Sigmoid colon (tissue), 4 donors: ENCODE measurements around the gene CCPG1.
"Not testable (repeated sequence)": the region's sequence is repeated elsewhere in the genome, so short reads cannot be mapped to it uniquely, and the experiment has no call there.

Experiments used
- POLR2AphosphoS5 ChIP-seq, 4 donors: sonication (generic); formaldehyde crosslinking; IDR thresholded peaks; one replicate each; pipeline ENCODE4 v1.6.1; 2017; ENCODE audit warnings: antibody characterized with exemption in 4 of 4
- TF ChIP-seq, protein P1 (sequence below), 4 experiments: fragments of 450-650 bp in 3 of 4; fragments of 200-600 bp in 1 of 4; IDR thresholded peaks; one replicate each; pipeline ENCODE4 v1.5.1; 2016 to 2019; ENCODE audit warnings: antibody characterized with exemption in 4 of 4, mild to moderate bottlenecking in 3 of 4, moderate library complexity in 2 of 4

DNA sequence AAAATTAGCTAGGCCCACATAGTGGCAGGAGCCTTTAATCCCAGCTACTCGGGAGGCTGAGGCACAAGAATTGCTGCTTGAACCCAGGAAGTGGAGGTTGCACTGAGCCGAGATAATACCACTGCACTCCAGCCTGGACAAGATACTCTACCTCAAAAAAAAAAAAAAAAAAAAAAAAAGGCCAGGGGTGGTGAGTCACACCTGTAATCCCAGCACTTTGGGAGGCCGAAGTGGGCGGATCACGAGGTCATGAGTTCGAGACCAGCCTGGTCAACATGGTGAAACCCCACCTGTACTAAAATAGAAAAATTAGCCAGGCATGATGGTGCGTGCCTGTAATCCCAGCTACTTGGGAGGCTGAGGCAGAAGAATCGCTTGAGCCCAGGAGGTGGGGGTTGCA lies 8.1 kb downstream of the CCPG1 start:
- TF ChIP-seq, protein P1, sequence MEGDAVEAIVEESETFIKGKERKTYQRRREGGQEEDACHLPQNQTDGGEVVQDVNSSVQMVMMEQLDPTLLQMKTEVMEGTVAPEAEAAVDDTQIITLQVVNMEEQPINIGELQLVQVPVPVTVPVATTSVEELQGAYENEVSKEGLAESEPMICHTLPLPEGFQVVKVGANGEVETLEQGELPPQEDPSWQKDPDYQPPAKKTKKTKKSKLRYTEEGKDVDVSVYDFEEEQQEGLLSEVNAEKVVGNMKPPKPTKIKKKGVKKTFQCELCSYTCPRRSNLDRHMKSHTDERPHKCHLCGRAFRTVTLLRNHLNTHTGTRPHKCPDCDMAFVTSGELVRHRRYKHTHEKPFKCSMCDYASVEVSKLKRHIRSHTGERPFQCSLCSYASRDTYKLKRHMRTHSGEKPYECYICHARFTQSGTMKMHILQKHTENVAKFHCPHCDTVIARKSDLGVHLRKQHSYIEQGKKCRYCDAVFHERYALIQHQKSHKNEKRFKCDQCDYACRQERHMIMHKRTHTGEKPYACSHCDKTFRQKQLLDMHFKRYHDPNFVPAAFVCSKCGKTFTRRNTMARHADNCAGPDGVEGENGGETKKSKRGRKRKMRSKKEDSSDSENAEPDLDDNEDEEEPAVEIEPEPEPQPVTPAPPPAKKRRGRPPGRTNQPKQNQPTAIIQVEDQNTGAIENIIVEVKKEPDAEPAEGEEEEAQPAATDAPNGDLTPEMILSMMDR (IDR thresholded peaks at IDR 0.05), result not testable (repeated sequence)
- TF ChIP-seq POLR2AphosphoS5 (IDR thresholded peaks at IDR 0.05), result not testable (repeated sequence)
